ENCODE results near the gene HJURP. TPM values are rescaled to one million over a fixed set of nuclear protein-coding genes. Genes with fewer than 3 reads are reported as not detected.

The HJURP gene, protein sequence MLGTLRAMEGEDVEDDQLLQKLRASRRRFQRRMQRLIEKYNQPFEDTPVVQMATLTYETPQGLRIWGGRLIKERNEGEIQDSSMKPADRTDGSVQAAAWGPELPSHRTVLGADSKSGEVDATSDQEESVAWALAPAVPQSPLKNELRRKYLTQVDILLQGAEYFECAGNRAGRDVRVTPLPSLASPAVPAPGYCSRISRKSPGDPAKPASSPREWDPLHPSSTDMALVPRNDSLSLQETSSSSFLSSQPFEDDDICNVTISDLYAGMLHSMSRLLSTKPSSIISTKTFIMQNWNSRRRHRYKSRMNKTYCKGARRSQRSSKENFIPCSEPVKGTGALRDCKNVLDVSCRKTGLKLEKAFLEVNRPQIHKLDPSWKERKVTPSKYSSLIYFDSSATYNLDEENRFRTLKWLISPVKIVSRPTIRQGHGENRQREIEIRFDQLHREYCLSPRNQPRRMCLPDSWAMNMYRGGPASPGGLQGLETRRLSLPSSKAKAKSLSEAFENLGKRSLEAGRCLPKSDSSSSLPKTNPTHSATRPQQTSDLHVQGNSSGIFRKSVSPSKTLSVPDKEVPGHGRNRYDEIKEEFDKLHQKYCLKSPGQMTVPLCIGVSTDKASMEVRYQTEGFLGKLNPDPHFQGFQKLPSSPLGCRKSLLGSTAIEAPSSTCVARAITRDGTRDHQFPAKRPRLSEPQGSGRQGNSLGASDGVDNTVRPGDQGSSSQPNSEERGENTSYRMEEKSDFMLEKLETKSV
- 4.2 and 43.1 TPM in 2 replicates for total RNA-seq

DNA sequence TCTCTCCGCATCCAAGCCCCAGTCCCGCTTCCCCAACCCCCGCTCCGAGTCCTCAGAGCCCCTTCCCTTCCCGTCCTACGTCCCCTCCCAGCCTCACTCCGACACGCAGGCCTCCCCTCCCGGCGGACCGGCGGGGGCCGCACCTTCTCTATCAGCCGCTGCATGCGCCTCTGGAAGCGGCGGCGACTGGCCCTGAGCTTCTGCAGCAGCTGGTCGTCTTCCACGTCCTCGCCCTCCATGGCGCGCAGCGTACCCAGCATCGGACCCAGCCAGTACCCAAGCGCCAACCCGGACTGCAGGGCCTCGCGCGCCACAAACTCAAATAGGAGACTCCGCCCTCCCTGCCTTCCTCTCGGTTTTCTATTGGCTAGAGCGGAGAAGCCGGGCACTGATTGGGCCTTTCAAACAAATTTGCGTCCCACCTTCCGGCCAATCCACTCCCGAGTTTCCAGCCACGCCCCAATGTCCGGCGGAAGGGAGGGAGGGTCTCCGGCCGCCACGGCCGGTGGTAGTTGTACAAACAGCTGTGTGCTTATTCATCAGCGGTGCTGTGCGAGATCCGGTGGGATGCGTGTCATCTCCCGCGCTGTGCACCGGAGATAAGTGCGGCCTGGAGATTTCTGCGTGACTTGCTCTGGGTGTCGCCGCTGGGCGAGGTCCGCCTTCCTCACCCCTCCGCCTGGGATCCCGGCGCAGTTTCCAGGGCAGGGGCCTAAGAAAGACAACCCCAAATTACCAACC is at the start of gene HJURP:
HJURP (minus strand) TSS at position 295 of the 741 bp plus-strand sequence; CDS start at position 260, 35 bp downstream.

DNA sequence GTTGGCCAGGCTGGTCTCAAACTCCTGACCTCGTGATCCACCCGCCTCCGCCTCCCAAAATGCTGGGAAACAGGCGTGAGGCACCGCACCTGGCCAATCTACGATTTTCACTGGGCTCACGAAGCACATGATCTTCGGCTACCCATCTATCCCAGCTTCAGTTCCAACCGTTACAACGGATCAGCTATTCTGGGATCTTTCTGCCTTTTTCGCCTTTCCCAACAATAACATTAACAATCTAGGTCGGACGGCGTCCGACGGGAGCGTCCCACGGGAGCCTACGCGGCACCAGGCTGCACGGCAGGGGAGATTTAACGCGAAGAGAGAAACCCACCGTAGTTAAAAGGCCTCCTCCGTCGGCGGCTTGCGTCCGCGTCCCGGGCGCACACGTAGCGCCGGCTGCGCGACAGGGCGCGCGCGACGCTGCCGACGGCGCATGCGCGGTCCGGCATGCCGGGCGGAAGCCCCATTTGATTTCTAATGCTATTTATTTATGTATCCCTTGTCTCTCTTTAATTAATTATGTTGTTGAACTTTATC is 13.7 kb upstream of the HJURP start, which contains the start of gene MSL3B:
MSL3B (minus strand) TSS at position 394 of the 540 bp plus-strand sequence.

Other genes starting within 250 kb of the HJURP start
- gene UGT1A8, start 236.9 kb downstream of the HJURP start, total RNA-seq, result not detected in 2 replicates
- gene UGT1A10, start 218.1 kb downstream of the HJURP start, total RNA-seq, result not detected in 2 replicates
- under 0.01 TPM in 2 replicates for gene UGT1A9, start 182.6 kb downstream of the HJURP start, total RNA-seq
- gene UGT1A7, start 172.6 kb downstream of the HJURP start, total RNA-seq, result not detected in 2 replicates
- gene UGT1A6, start 161.6 kb downstream of the HJURP start, total RNA-seq, result 0.58 and 1.4 TPM in 2 replicates
- gene UGT1A5, start 141.6 kb downstream of the HJURP start, total RNA-seq, result not detected in 2 replicates
- 0.28 TPM in 1 of 2 replicates, not detected in the other for gene UGT1A4, start 135.8 kb downstream of the HJURP start, total RNA-seq
- gene UGT1A3, start 125.5 kb downstream of the HJURP start, total RNA-seq, result not detected in 2 replicates
- gene UGT1A1, start 94.3 kb downstream of the HJURP start, total RNA-seq, result not detected in 2 replicates
- gene MROH2A, start 76.2 kb downstream of the HJURP start, total RNA-seq, result not detected in 2 replicates
- under 0.01 and 0.28 TPM in 2 replicates for gene TRPM8, start 62.8 kb upstream of the HJURP start, total RNA-seq
- not detected in 2 replicates for gene SPP2, start 196.2 kb upstream of the HJURP start, total RNA-seq

All from regular cardiac myocyte (primary cell).